ENCODE results near the gene ZNF451.

Gene ZNF451

DNA sequence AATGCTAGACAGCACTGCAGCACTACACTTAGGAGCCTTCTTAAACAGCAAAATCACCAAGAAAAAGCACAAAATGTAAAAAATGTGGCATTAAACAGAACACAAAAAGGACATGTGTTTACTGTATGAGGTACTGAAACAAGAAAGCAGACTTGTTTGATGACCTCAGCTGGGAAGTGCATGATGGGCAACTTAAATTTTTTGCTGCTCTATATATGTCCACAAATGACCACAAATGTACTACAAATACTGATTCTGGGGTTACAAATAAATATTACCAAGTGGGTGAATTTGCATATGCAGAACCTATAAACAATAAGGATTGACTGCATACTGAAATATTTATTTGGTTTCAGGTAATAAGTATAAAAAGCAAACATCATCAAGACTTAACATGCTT is 119.0 kb downstream of the ZNF451 start:
- DNase-seq, result no peak

DNA sequence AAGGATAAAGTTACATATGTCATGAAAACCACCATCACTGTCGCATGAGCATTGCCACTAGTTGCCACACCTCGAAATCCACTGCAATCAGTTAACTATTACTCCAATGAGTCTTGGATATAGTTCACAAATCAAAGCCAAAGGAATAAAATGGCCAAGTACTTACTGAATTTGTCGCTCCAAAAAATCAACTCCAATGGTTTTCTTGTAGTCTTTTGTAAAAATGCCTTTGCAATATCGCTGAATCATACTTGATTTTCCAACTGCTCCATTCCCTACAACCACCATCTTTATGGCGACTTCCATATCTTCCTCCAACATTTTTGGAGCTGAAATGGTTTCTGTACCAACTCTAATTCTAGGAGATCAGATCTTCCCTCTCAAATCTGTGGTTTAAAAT is 120.1 kb downstream of the ZNF451 start:
- no peak for DNase-seq

DNA sequence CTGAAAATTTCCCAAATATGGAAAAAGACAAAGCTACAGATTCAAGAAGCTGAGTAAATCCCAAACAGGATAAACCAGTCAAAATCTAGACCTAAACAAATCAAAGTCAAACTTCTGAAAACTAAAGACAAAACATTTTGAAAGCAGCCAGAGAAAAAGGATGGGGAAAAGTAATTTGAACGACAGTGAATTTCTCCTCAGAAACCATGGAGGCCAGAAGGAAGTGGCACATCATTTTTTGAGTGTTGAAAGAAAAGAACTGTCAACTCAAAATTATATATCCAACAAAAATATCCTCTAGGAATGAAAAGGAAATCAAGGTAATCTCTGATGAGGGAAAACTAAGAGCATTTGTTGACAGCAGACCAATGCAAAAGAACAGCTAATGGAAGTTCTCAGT is 125.3 kb downstream of the ZNF451 start:
- DNase-seq, result no peak

DNA sequence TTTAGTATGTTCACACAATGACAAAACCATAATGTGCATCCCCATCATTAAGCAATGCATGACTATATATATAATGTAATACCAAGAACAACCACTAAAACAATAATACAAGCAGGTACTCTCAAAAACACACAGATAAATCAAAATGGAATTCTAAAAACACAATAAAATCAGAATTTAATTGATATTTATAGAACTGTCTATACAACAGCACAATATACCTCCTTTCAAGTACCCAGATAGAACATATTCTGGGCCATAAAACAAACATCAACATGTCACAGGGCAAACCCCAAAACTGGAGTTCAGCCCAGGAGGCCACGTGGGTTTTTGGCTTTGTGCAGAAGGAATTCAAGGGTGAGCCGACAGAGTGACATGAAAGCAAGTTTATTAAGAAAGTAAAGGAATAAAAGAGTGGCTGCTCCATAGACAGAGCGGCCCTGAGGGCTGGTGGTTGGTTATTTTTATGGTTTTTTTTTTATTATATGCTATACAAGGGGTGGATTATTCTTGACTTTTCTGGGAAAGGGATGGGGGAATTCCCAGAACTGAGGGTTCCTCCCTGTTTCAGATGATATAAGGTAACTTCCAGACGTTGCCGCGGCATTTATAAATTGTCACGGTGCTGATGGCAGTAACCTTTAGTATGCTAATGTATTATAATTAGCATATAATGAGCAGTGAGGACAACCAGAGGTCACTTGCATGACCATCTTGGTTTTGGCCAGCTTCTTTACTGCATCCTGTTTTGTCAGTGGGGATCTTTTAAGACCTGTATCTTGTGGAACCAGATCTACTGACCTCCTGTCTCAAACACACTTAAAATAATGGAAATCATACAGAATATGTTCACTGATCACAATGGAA is 126.5 kb downstream of the ZNF451 start:
- DNase-seq, result no peak

DNA sequence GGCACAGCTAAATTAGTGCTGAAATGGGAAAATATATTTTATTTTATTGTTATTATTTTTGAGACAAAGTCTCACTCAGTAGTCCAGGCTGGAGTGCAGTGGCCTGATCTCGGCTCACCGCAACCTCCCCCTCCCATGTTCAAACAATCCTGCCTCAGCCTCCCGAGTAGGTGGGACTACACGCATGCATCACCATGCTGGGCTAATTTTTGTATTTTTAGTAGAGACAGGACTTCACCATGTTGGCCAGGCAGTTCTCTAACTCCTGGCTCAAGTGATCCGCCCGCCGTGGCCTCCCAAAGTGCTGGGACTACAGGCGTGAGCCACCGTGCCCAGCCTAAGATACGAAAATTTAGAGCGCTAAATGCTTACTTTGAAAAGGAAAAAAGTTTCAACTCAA is 127.3 kb downstream of the ZNF451 start:
- no peak for DNase-seq

Measured in NCI-H1436 treated with DMSO at 0.1 percent for 48 hours (cell line).